ENCODE measurements around the gene TMEM101. TPM values are rescaled to one million over a fixed set of nuclear protein-coding genes. Genes with fewer than 3 reads are reported as not detected.

TMEM101 gene
- total and polyA plus RNA-seq, 10 of the 15 experiments (the other 5 are each of a cell fraction or from before 2014, with no cell fraction given): 18.4 to 72.5 (median 35.9) TPM

- DNase-seq (ENCODE audit: low read depth, low spot score): no peak
- ChIA-PET RAD21 (ENCODE audit: unreplicated experiment) (no interaction called here), CTCF (no interaction called here), SMC1A (ENCODE audit: uncharacterized antibody, unreplicated experiment) (no interaction called here), POLR2A (no interaction called here)
- ATAC-seq: no peak
- in situ Hi-C loops (cut with MboI): no loop called here
- H3K4me3 ChIP-seq: no peak overlapping the region
- no peaks in the 10 kb centered on the region for H3K79me2 ChIP-seq (ENCODE audit: control insufficient read depth, insufficient read depth, low read length)
- no peaks in the 10 kb centered on the region for H3K4me1 ChIP-seq (ENCODE audit: control insufficient read depth, insufficient read depth, low read length)
- no peak overlapping the region for H3K9ac ChIP-seq (ENCODE audit: control insufficient read depth, insufficient read depth, low read length)
- intact Hi-C loops (cut with micrococcal nuclease; ENCODE audit: unreplicated experiment): no loop called here
- BruUV-seq (replicated peaks): no TSS peak
- H4K20me1 ChIP-seq (ENCODE audit: control insufficient read depth, insufficient read depth): no peaks in the 10 kb centered on the region
- no peaks in the 10 kb centered on the region for H3K36me3 ChIP-seq (ENCODE audit: control insufficient read depth in 2 of 2, insufficient read depth in 2 of 2, low read length in 1 of 2)
- no peak for FAIRE-seq
- no peak overlapping the region for H2AFZ ChIP-seq (ENCODE audit: control insufficient read depth, low read depth, low read length)
- no peak overlapping the region for H3K4me2 ChIP-seq (ENCODE audit: control insufficient read depth, insufficient read depth)
- no peak overlapping the region for H3K27ac ChIP-seq (ENCODE audit: control insufficient read depth, insufficient read depth)
- H3K27me3 ChIP-seq (replicated peaks in 1 of 2; ENCODE audit: control insufficient read depth in 2 of 2, insufficient read depth in 2 of 2, low read length in 1 of 2): peaks cover 0 to 2% of the 10 kb centered on the region in 2 experiments; a peak in 1 of 4 replicates
- 77% methylated on average over 14 of the region's 27 CpGs for WGBS (ENCODE audit: insufficient coverage, insufficient replicate concordance, low lambda C conversion rate, missing lambda C conversion rate)
- H3K9me3 ChIP-seq (replicated peaks; ENCODE audit: control insufficient read depth, insufficient read depth, low read length): no peaks in the 10 kb centered on the region
- TF ChIP-seq IRF3 (IDR thresholded peaks at IDR 0.05): no peak
- TF ChIP-seq HDAC6 (IDR thresholded peaks at IDR 0.05; ENCODE audit: unreplicated experiment): no peak
- no peak for TF ChIP-seq SIN3A (IDR thresholded peaks at IDR 0.05; ENCODE audit: low read depth, low read length)
- TF ChIP-seq IRF4 (IDR thresholded peaks at IDR 0.05; ENCODE audit: low read depth, low read length): no peak
- TF ChIP-seq REST (IDR thresholded peaks at IDR 0.05; ENCODE audit: low read depth, low read length): no peak
- TF ChIP-seq ZNF687 (IDR thresholded peaks at IDR 0.05): no peak
- TF ChIP-seq CBFB (IDR thresholded peaks at IDR 0.05; ENCODE audit: low read depth): no peak
- no peak for TF ChIP-seq ETV6 (conservative IDR thresholded peaks at IDR 0.05 in 1 of 2, IDR thresholded peaks at IDR 0.05 in 1 of 2; ENCODE audit: borderline replicate concordance in 1 of 2, low read depth in 1 of 2)
- no peak for TF ChIP-seq HCFC1 (IDR thresholded peaks at IDR 0.05; ENCODE audit: low read length)
- TF ChIP-seq DPF2 (IDR thresholded peaks at IDR 0.05): no peak
- no peak for TF ChIP-seq E2F4 (IDR thresholded peaks at IDR 0.05; ENCODE audit: low read depth, low read length)
- TF ChIP-seq EGR1 (IDR thresholded peaks at IDR 0.05; ENCODE audit: borderline replicate concordance in 1 of 2, low read depth in 2 of 2, low read length in 2 of 2): no peak
- TF ChIP-seq SUZ12 (IDR thresholded peaks at IDR 0.05; ENCODE audit: unreplicated experiment): no peak
- TF ChIP-seq SUPT20H (IDR thresholded peaks at IDR 0.05; ENCODE audit: borderline replicate concordance, control insufficient read depth, low read depth, low read length): no peak
- TF ChIP-seq RUNX3 (IDR thresholded peaks at IDR 0.05; ENCODE audit: low read length): no peak
Observed at GRCh38 chr17:43975898-43976297, 38.9 kb downstream of the TMEM101 start.
